ENCODE data around the gene GTPBP8. TPM values are rescaled to one million over a fixed set of nuclear protein-coding genes. Genes with fewer than 3 reads are reported as not detected.

Gene GTPBP8
- total RNA-seq, 4 donors from 2014 or later, result 23.5 to 50.1 (median 32.9) TPM

DNA sequence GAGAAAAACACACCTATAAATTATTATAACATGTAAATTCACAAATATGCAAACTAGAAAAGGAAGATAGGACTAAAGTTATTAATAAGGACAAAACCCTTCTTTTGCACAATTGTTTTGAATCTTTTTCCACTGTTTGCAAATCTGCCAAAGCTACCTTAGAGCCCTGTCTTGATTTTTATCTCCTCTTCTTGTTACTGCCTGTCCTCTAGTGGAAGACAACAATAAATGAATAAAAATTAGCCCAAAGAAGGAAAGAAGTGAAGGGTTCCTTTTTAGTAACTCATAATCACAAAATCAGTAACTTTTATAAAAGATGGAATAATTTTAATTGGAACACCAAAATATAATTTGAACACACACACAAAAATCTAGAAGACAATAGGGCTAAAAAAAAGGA is 18.6 kb upstream of the GTPBP8 start:
- no peak for DNase-seq
- intact Hi-C loops (cut with DNase I), result loop anchor here (10.0 kb wide), 2 partner anchors 157 to 387 kb away; no protein-coding TSS in a partner anchor
- Histone ChIP-seq H3K9me3 (no peaks in the 10 kb centered on the region), H3K27me3 (no peaks in the 10 kb centered on the region), H3K27ac (no peak overlapping the region), H3K4me1 (no peaks in the 10 kb centered on the region), H3K4me3 (replicated peaks in 1 of 3) (no peak overlapping the region), H3K36me3 (no peaks in the 10 kb centered on the region)
- TF ChIP-seq, protein P1, sequence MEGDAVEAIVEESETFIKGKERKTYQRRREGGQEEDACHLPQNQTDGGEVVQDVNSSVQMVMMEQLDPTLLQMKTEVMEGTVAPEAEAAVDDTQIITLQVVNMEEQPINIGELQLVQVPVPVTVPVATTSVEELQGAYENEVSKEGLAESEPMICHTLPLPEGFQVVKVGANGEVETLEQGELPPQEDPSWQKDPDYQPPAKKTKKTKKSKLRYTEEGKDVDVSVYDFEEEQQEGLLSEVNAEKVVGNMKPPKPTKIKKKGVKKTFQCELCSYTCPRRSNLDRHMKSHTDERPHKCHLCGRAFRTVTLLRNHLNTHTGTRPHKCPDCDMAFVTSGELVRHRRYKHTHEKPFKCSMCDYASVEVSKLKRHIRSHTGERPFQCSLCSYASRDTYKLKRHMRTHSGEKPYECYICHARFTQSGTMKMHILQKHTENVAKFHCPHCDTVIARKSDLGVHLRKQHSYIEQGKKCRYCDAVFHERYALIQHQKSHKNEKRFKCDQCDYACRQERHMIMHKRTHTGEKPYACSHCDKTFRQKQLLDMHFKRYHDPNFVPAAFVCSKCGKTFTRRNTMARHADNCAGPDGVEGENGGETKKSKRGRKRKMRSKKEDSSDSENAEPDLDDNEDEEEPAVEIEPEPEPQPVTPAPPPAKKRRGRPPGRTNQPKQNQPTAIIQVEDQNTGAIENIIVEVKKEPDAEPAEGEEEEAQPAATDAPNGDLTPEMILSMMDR (IDR thresholded peaks at IDR 0.05), result no peak
- TF ChIP-seq POLR2A (IDR thresholded peaks at IDR 0.05), result no peak

DNA sequence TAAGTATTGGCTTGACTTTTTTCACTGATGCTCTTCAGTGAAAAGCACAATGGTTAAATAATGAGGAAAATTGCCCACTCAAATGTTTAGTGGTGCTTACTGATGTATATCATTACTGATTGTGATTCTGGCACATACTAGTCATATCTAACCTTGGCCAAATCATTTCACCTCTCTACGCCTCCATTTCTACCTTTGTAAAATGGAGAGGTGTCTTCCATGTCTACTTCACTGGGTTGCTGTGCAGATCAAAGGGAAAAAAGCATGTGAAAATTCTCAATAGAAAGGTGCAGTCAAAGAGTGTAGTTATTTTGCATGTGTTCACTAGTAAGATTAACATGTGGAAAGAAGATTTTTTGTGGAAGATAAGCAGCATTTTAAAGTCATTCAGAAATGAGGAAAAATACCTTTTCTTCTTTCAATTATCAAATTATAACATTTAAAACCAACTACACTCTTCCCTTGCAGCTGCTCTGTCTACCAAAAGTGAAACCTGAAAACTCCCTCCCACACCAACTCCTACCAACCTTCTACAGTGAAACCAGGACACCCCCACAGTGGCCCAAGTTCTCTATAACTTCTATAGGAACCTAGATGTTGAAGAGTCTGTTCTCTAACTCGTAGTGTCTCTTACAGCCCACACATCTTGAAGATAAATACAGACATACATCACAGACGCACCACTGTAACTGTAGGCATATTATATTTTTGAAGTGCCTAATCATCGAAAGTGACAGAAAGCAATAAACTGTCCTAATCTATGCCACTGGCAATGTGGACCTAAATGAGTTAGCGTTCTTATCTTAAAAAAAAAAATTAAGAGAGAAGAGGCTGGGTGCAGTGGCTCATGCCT is 17.2 kb upstream of the GTPBP8 start:
- H3K27ac ChIP-seq, result no peak overlapping the region
- 81 to 88% methylated on average over 5 of the region's 5 CpGs for WGBS, 2 donors
- TF ChIP-seq POLR2A (IDR thresholded peaks at IDR 0.05), result no peak
- no peak for DNase-seq
- H3K4me3 ChIP-seq (replicated peaks in 1 of 3), result no peak overlapping the region
- no peaks in the 10 kb centered on the region for H3K9me3 ChIP-seq
- H3K27me3 ChIP-seq, result no peaks in the 10 kb centered on the region
- H3K36me3 ChIP-seq, result no peaks in the 10 kb centered on the region
- no peaks in the 10 kb centered on the region for H3K4me1 ChIP-seq
- intact Hi-C loops (cut with DNase I), result loop anchor here (10.0 kb wide), 2 partner anchors 159 to 389 kb away; no protein-coding TSS in a partner anchor

DNA sequence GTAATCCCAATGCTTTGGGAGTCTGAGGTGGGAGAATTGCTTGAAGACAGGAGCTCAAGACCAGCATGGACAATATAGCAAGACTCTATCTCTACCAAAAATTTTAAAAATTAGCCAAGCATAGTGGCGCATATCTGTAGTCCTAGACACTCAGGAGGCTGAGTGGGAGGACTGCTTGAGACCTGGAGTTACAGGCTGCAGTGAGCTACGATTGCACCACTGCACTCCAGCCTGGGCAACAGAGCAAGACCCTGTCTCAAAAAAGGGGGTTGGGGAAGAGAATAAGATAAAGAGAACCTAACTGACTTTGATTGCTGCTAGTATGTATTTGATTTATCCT is 16.6 kb upstream of the GTPBP8 start:
- H3K4me1 ChIP-seq, result no peaks in the 10 kb centered on the region
- whole genome bisulfite sequencing, 2 donors, result 78 to 82% methylated on average over 2 of the region's 2 CpGs
- H3K36me3 ChIP-seq, result no peaks in the 10 kb centered on the region
- TF ChIP-seq POLR2A (IDR thresholded peaks at IDR 0.05), result no peak
- TF ChIP-seq, protein P1 (IDR thresholded peaks at IDR 0.05), result no peak
- H3K4me3 ChIP-seq (replicated peaks in 1 of 3), result no peak overlapping the region
- H3K27me3 ChIP-seq, result no peaks in the 10 kb centered on the region
- H3K9me3 ChIP-seq, result no peaks in the 10 kb centered on the region
- intact Hi-C loops (cut with DNase I), result loop anchor here (10.0 kb wide), 2 partner anchors 159 to 389 kb away; no protein-coding TSS in a partner anchor
- no peak for DNase-seq
- no peak overlapping the region for H3K27ac ChIP-seq

DNA sequence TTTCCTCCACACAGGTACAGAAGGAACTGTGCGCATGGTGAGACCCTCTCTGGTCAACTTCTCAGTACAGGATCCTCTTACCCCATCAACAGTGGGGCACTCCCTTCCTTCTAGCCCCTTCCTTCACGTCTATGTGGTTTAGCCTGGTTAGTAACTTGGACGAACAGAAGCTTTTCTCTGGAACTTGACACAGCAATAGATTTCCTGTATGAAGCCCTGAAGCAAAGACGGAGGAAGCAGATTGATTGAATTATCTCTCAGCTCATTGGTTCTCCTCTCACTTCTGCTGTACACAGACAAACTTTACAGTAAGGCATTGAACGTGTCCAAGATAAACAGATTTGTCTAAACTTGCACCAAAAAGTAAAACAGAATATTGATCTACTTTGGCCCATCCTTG is 15.9 kb upstream of the GTPBP8 start, which contains the start of gene CD200R1:
Gene CD200R1, minus strand, starts transcription at position 210 of the 400 bp plus-strand sequence. CDS start 246 bp downstream, outside the sequence.
- Histone ChIP-seq H3K9me3 (no peaks in the 10 kb centered on the region), H3K27me3 (no peaks in the 10 kb centered on the region), H3K4me3 (replicated peaks in 1 of 3) (no peak within 1 kb of the TSS), H3K4me1 (no peaks in the 10 kb centered on the region), H3K27ac (no peak within 1 kb of the TSS), H3K36me3 (no peaks in the 10 kb centered on the region)
- DNase-seq, result no peak
- intact Hi-C loops (cut with DNase I), result loop anchor here (10.0 kb wide), 2 partner anchors 160 to 390 kb away; no protein-coding TSS in a partner anchor
- WGBS, 2 donors, result 71 to 78% methylated on average over 5 of the region's 5 CpGs
- TF ChIP-seq, protein P1 (IDR thresholded peaks at IDR 0.05), result no peak
- no peak for TF ChIP-seq POLR2A (IDR thresholded peaks at IDR 0.05)

DNA sequence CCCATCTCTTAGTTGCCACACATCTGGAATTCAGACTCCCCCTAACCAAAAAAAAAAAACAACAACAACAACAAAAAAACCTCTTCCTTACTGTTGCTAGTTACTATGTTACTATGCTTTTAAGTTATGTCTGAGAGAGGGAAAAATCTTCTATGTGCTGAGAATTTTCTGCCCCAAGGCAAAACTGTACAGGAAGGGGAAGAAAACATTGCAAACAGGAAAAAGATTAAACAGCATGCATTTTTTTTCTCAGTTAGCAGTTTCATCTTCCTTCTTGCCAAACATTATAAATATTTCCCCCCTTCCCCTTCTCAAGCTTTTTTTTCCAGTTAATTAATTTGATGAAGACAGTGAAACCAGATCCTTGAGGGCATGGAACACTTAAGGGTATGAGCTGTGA is 14.8 kb upstream of the GTPBP8 start:
- Histone ChIP-seq H3K9me3 (no peaks in the 10 kb centered on the region), H3K4me1 (no peaks in the 10 kb centered on the region), H3K27ac (no peak overlapping the region), H3K4me3 (replicated peaks in 1 of 3) (no peak overlapping the region), H3K27me3 (no peaks in the 10 kb centered on the region), H3K36me3 (no peaks in the 10 kb centered on the region)
- no peak for TF ChIP-seq POLR2A (IDR thresholded peaks at IDR 0.05)
- TF ChIP-seq, protein P1 (IDR thresholded peaks at IDR 0.05), result no peak
- DNase-seq, result no peak
- intact Hi-C loops (cut with DNase I), result loop anchor here (10.0 kb wide), 2 partner anchors 161 to 391 kb away; no protein-coding TSS in a partner anchor

All from thyroid gland (tissue), 4 donors.